ENCODE data around the gene PLA2G10.

DNA sequence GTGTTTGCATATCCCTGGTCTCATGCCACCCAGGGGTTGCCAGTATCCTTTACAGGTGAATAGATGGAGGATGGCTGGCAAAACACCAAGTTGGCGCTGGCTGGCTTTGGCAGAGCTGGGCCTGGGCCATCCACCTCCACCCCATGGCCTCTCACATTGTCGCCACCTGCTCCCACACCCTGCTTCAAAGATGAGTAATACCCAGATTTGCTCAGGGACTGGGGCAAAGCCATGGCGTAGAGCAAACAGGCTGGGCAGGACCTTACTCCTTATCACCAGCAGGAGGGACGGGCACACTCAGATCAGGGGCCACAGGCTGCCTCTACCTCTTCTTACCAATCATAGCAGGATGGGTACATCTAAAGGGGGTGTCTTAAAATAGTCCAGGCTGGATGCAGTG is 24.3 kb downstream of the PLA2G10 start:
- no peak for TF ChIP-seq POLR2A (IDR thresholded peaks at IDR 0.05)
- TF ChIP-seq, protein P1, sequence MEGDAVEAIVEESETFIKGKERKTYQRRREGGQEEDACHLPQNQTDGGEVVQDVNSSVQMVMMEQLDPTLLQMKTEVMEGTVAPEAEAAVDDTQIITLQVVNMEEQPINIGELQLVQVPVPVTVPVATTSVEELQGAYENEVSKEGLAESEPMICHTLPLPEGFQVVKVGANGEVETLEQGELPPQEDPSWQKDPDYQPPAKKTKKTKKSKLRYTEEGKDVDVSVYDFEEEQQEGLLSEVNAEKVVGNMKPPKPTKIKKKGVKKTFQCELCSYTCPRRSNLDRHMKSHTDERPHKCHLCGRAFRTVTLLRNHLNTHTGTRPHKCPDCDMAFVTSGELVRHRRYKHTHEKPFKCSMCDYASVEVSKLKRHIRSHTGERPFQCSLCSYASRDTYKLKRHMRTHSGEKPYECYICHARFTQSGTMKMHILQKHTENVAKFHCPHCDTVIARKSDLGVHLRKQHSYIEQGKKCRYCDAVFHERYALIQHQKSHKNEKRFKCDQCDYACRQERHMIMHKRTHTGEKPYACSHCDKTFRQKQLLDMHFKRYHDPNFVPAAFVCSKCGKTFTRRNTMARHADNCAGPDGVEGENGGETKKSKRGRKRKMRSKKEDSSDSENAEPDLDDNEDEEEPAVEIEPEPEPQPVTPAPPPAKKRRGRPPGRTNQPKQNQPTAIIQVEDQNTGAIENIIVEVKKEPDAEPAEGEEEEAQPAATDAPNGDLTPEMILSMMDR (IDR thresholded peaks at IDR 0.05): peak in 1 of 4 donors; percentile 7

Data from right lobe of liver (tissue), 4 donors.